ENCODE measurements around the gene S100A7A.
"Not testable (repeated sequence)": the region's sequence is repeated elsewhere in the genome, so short reads cannot be mapped to it uniquely, and the experiment has no call there.

The S100A7A gene

DNA sequence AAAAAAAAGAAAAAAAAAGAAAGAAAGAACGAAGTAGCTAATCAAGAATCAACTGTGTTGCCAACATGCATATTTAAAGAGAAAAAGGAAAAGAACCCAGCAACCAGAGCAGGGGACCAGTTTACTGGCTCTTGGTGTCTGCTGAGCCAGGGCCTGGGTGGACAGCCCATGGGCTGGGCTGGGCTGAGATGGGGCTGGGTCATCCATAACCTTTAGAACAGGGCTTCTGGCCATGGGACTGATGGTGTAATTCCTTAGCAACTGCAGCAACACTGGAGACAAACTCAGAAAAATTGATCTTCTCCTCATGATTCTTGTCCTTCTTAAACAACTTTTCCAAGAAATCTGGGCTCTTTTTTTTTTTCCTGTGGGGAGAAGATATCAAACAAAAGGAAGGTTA is 10.5 kb downstream of the S100A7A start:
- no peak for DNase-seq (ENCODE audit: low spot score)

GRCh38 chr1:153428073-153428638 is 11.8 kb downstream of the S100A7A start:
- no peak for DNase-seq (ENCODE audit: low spot score)

GRCh38 chr1:153428791-153429190 is 12.5 kb downstream of the S100A7A start:
- DNase-seq (ENCODE audit: low spot score), result no peak

- DNase-seq (ENCODE audit: low spot score), result no peak
Measured at GRCh38 chr1:153429266-153430165, 13.2 kb downstream of the S100A7A start.

DNA sequence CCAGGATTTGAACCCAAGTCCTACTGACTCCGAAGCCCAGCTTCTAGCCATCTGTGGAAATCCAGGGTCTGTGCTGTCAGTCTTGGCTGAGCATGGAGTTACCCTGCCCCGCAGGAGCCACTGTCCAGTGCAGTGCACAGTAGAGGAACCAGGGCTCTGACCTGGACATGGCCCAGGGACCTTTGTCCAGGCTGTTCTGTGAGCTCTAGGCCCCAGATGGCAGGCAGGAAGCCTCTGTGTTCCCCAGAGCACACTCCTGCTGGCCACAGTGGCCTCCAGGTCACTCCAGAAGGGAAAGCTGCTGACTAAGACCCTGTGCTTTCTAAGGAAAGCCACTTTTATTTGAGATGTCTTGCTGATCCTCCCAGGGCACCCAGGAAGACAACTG is 13.8 kb downstream of the S100A7A start:
- DNase-seq (ENCODE audit: low spot score), result no peak

- DNase-seq (ENCODE audit: low spot score), result no peak
Measured at GRCh38 chr1:153430561-153430960, 14.2 kb downstream of the S100A7A start.

DNA sequence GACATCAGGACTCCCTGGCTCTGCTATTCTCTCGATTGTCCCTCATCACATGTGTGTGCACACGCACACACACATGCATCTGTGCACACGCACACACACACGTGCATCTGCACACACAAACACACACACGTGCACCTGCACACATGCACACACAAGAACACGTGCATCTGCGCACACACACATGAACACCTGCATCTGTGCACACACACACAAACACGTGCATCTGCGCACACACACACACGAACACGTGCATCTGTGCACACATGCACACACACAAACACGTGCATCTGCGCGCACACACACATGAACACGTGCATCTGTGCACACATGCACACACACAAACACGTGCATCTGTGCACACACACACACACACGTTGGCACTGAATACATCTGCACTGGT is 14.7 kb downstream of the S100A7A start:
- DNase-seq (ENCODE audit: low spot score), result no peak

- no peak for DNase-seq (ENCODE audit: low spot score)
Measured at GRCh38 chr1:153431427-153431826, 15.1 kb downstream of the S100A7A start.

- DNase-seq (ENCODE audit: low spot score), result no peak
Measured at GRCh38 chr1:153431928-153432327, 15.6 kb downstream of the S100A7A start.

DNA sequence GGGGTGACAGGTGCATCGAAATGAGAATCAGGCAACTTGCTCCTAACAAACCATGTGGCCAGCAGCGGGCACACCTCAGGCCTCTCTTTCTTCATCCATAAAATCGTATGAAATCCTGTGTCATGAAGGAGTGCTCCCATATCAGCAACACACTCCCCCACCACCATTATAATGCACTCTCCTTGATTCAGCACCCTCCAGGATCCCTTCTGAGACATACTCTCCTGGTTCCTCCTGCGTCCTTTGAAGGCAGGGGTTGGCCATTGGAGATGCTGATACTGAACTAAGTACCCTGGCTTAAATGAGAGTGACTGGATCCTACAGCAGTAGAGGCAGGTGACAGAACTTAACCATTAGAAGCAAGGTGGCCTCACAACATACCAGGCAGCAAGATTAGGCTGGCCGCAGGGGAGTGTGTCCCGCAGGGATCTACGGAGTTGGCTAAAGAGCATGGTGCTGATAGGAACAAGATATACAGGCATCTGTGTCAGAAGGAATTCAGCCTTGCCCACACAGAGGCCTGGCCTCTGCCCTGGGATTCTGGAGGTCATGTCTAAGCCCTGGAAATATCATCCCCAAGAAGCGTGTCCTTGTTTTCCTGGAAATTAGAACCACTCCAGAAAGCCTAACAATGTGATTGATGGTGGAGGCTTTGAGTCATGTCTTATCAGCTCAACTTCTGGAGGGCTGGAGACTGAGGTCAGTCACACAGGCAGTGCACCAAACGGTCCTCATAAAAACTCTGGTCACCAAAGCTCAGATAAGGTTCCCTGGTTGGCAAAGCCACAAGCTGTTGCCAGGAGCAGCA is 16.8 kb downstream of the S100A7A start:
- no peak for DNase-seq (ENCODE audit: low spot score)

DNA sequence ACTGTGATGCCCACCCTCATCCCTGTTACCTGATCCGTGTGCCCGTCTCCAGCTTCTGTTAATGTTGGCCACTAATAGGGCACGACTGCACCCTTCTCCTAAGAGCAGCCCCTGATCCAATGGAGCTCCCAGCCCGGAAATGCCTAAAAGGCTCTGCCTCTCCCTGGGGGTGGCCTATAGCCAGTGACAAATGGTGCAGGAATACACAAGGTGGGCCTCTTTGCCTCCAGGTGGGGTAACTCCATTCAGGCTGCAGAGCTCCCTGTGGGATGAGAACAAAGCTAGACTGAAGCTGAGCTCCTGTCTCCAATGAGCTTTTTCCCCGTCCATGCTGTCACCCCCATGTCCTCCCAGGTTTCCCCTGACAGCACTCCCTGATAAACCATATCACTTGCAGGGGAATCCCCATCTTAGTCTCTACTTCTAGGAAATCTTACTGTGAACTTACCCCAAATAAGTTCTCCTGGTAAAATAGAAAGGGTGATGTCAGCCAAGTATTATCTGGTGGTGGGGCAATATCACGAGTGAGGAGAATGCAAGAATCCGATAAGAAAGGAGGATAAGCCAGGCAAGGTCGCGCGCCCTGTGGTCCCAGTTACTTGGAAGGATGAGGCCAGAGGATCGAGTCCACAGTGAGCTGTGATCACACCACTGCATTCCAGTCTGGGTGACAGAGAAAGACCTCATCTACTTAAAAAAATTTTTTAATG is 18.6 kb downstream of the S100A7A start:
- no peak for DNase-seq (ENCODE audit: low spot score)

- DNase-seq (ENCODE audit: low spot score), result no peak
Measured at GRCh38 chr1:153437236-153437635, 20.9 kb downstream of the S100A7A start.

- no peak for DNase-seq (ENCODE audit: low spot score)
Measured at GRCh38 chr1:153438599-153438998, 22.3 kb downstream of the S100A7A start.

- DNase-seq (ENCODE audit: low spot score), result no peak
Measured at GRCh38 chr1:153439273-153439672, 23.0 kb downstream of the S100A7A start.

DNA sequence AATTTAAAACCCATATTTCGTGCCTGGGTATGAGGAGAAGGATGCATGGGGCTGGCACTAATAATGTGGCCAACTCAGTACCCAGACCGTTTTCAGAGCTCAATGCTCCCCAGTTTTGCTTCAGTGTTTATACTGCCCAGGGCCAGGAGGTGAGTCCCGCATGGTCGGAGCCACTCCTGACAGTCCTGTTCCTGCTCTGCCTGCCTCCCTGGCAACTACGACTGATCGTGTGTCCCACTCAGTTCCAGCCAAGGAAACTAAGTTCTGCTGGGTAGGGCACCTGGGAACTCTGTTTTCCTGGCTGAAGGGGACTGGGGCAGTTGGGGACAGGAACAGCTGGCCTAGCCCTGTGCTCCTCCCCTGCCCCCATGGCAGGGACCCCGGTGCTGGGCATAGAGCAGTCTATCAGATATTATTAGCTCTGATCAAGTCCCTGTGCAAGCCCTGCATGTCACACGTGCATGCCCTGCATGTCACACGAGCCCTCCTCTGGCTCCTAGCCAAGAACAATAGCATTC is 25.0 kb downstream of the S100A7A start:
- DNase-seq (ENCODE audit: low spot score), result no peak

DNA sequence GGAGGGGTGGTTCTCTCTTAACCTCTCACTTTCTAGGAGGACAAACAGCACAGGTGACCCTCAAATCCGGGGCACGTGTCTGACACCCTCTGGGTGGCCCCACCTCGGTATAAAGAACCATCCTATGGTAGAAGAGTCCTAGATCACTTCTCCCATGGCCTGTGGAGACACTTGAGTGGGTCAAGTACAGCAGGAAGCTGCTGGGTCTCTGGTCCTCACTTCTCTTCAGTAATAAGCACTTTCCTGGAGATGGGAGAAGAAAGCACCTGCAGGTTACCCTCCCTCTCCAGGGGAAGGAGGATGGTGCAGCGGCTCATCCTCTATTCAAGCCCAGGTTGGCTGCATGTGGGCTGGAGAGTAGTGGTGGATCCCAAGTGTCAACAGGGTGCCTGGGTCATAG is 27.2 kb downstream of the S100A7A start:
- DNase-seq (ENCODE audit: low spot score), result no peak

- DNase-seq (ENCODE audit: low spot score), result no peak
Measured at GRCh38 chr1:153444078-153444477, 27.8 kb downstream of the S100A7A start.

DNA sequence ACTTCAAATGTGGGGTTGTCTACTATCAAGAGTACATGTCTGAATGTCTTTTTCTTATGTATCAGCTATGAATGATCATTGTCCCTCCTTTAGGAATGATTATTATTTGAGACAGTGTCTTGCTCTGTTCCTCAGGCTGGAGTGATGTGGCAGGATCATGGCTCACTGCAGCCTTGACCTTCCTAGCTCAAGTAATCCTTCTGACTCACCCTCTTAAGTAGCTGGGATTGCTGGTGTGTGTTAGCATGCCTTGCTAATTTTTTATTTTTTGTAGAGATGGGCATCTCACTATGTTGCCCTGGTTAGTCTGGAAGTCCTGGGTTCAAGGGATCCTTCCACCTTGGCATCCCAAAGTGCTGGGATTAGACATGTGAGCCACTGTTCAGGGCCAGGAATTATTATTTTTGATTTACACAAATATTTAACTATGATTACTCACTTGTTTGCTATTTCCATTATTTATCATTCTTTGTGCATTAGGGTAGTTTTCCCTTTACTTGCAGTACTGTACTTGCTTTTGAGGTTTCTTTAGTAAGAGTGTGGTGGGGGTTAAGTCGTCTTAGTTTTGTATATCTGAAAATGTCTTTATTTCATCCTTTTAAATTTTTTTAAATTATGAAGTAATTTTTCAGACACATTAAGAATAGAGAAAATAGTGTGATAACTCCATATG is 31.3 kb downstream of the S100A7A start:
- peak; percentile 33 for DNase-seq (ENCODE audit: low spot score)

GRCh38 chr1:153448851-153449250 is 32.5 kb downstream of the S100A7A start:
- not testable (repeated sequence) for DNase-seq (ENCODE audit: low spot score)

DNA sequence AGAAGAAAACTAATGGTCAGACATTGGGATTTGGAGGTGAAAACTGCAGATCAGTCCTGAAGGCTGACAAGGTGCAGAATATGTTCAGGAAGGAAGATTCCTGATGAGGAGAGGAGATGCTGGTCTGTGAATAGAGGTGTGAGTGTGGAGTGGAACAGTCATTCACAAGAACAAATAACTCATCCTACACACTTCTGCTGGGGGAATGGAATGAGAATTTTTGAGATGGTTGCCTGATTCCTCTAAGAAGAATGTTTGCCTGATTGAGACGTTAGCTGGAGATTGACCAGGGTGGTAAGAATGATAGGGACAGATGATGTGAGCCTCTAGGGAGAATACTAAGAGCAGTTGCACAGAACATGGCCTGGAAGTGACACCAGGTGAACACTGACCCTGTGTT is 40.1 kb downstream of the S100A7A start:
- DNase-seq (ENCODE audit: low spot score), result no peak

DNA sequence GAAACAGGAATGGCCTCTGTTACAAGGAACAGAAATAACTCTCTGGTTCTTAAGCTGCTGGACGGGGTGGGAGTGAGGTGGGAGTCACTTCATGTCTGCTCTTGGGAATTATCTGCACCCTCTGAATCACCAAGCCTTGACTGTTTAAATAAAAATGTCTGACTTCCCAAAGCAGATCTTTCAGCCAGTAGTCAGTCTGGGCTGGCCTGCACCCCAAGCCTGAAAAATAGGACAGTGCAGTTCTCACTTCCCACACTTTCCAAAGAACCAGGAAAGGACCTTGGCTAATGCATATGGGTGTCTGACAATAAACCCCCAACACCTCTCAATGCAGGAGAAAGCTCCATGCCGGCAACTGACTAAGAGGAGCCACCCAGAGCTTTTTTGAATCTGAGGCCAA is 43.3 kb downstream of the S100A7A start:
- no peak for DNase-seq (ENCODE audit: low spot score)

All from AG08396 (cell line).